H1 (cell line): ENCODE results near the gene TRABD2A. TPM values are rescaled to one million over a fixed set of nuclear protein-coding genes. Genes with fewer than 3 reads are reported as not detected.

Experiments
- CTCF ChIA-PET: fragments of 300-600 bp; sonication (Branson Sonifier 250); formaldehyde crosslinking; loops from one replicate; lab custom pipeline; 2021; ENCODE audit not compliant: partially characterized antibody; lab: Charles Lee
- POLR2A ChIA-PET: fragments of 300-600 bp; sonication (Branson Sonifier 250); formaldehyde crosslinking; loops from one replicate; lab custom pipeline; 2021; ENCODE audit warnings: inconsistent platforms; ENCODE audit not compliant: partially characterized antibody; lab: Charles Lee
- DNase-seq, 2 experiments: peaks; one replicate each; pipeline versions ENCODE4 v3.0.0 to v3.0.0-alpha.2; 2010 to 2022; ENCODE audit warnings: low spot score in 2 of 2, low read depth in 1 of 2, mixed read lengths in 1 of 2
- FAIRE-seq: peaks from 2 replicates; lab custom pipeline; 2011; peaks lifted over from hg19 to GRCh38; lab: Jason Lieb, UNC
- H2AFZ ChIP-seq: 2 replicates; pipeline ENCODE4 v1.8.1; 2012; ENCODE audit warnings: low read length, inconsistent platforms
- H2AK5ac ChIP-seq: 2 replicates; pipeline ENCODE4 v1.6.1; 2013; ENCODE audit warnings: low read depth, low read length
- H2BK120ac ChIP-seq: replicated peaks from 2 replicates; pipeline ENCODE3; 2013; ENCODE audit warnings: low read depth, low read length, inconsistent platforms
- H2BK12ac ChIP-seq: 2 replicates; pipeline ENCODE4 v1.6.1; 2013; ENCODE audit warnings: low read depth, low read length
- H2BK15ac ChIP-seq: 2 replicates; pipeline ENCODE4 v1.6.1; 2013; ENCODE audit warnings: low read length
- H2BK20ac ChIP-seq: 2 replicates; pipeline ENCODE4 v1.6.1; 2013; ENCODE audit warnings: low read length
- H2BK5ac ChIP-seq: 2 replicates; pipeline ENCODE4 v1.6.1; 2013; ENCODE audit warnings: low read depth, low read length
- H3K14ac ChIP-seq: 2 replicates; pipeline ENCODE4 v1.6.1; 2013; ENCODE audit warnings: inconsistent platforms; ENCODE audit not compliant: insufficient read length
- H3K18ac ChIP-seq: 2 replicates; pipeline ENCODE4 v1.6.1; 2013; ENCODE audit warnings: low read length; ENCODE audit errors: extremely low read depth
- H3K23ac ChIP-seq: 2 replicates; pipeline ENCODE4 v1.6.1; 2013; ENCODE audit warnings: inconsistent platforms; ENCODE audit not compliant: insufficient read length
- H3K23me2 ChIP-seq: 2 replicates; pipeline ENCODE4 v1.6.1; 2013; ENCODE audit warnings: low read depth, low read length
- H3K27ac ChIP-seq: 2 replicates; pipeline ENCODE4 v1.6.1; 2011; ENCODE audit warnings: low read depth, low read length, inconsistent platforms
- H3K27me3 ChIP-seq, 4 experiments: replicated peaks in 1 of 4; 1 replicate in 1 of 4; 2 replicates in 3 of 4; pipeline versions ENCODE4 v1.6.1 to v1.8.1; 2011 to 2013; ENCODE audit warnings: low read length in 3 of 4, mild to moderate bottlenecking in 3 of 4, inconsistent platforms in 2 of 4, mixed read lengths in 2 of 4, moderate library complexity in 1 of 4; ENCODE audit not compliant: control insufficient read depth in 3 of 4, insufficient read depth in 3 of 4; ENCODE audit errors: extremely low read depth in 1 of 4
- H3K36me3 ChIP-seq, 4 experiments: 2 replicates each; pipeline versions ENCODE4 v1.6.1 to v1.8.1; 2011 to 2013; ENCODE audit warnings: mild to moderate bottlenecking in 4 of 4, low read length in 3 of 4, moderate library complexity in 2 of 4, control low read depth in 1 of 4, inconsistent platforms in 1 of 4; ENCODE audit not compliant: insufficient read depth in 4 of 4, control insufficient read depth in 2 of 4
- H3K4ac ChIP-seq: replicated peaks from 2 replicates; pipeline ENCODE3; 2013; ENCODE audit warnings: low read length, low read depth, mixed read lengths, inconsistent platforms; ENCODE audit not compliant: insufficient read length
- H3K4me1 ChIP-seq, 4 experiments: replicated peaks in 1 of 4; 1 replicate in 1 of 4; 2 replicates in 3 of 4; pipeline versions ENCODE4 v1.6.1 to v1.8.1; 2011 to 2013; ENCODE audit warnings: low read length in 3 of 4, inconsistent platforms in 2 of 4, mixed read lengths in 1 of 4; ENCODE audit not compliant: insufficient read depth in 4 of 4, control insufficient read depth in 3 of 4
- H3K4me2 ChIP-seq, 2 experiments: 2 replicates each; pipeline versions ENCODE4 v1.6.1 to v1.8.1; 2011 to 2013; ENCODE audit warnings: low read depth in 2 of 2, low read length in 2 of 2, control low read depth in 1 of 2, inconsistent platforms in 1 of 2, mild to moderate bottlenecking in 1 of 2; ENCODE audit not compliant: insufficient read depth in 1 of 2
- H3K4me3 ChIP-seq, 4 experiments: fragments of 200-600, 300-600 bp in 1 of 4; sonication (generic), shearing (Covaris generic), sonication (Bioruptor Twin) in 1 of 4; 2 replicates each; pipeline versions ENCODE4 v1.5.1 to v1.8.1; 2011 to 2016; ENCODE audit warnings: low read length in 4 of 4, low read depth in 3 of 4, control low read depth in 2 of 4, inconsistent platforms in 2 of 4, mild to moderate bottlenecking in 2 of 4, mixed read lengths in 1 of 4, moderate library complexity in 1 of 4; ENCODE audit not compliant: insufficient read depth in 2 of 4; ENCODE audit errors: extremely low read depth in 1 of 4
- H3K56ac ChIP-seq: replicated peaks from 2 replicates; pipeline ENCODE3; 2013; ENCODE audit warnings: low read depth, mild to moderate bottlenecking, mixed read lengths, low read length, inconsistent platforms; ENCODE audit not compliant: insufficient read length
- H3K79me1 ChIP-seq: 2 replicates; pipeline ENCODE4 v1.6.1; 2013; ENCODE audit warnings: low read depth, low read length, control low read depth
- H3K79me2 ChIP-seq, 2 experiments: 2 replicates each; pipeline versions ENCODE4 v1.6.1 to v1.8.1; 2012 to 2013; ENCODE audit warnings: low read length in 2 of 2, mild to moderate bottlenecking in 2 of 2, inconsistent platforms in 1 of 2; ENCODE audit not compliant: insufficient read depth in 2 of 2, control insufficient read depth in 1 of 2
- H3K9ac ChIP-seq, 4 experiments: replicated peaks in 1 of 4; 1 replicate in 1 of 4; 2 replicates in 3 of 4; pipeline versions ENCODE4 v1.6.1 to v1.8.1; 2011 to 2013; ENCODE audit warnings: low read depth in 3 of 4, low read length in 3 of 4, control low read depth in 2 of 4, mild to moderate bottlenecking in 2 of 4, moderate library complexity in 2 of 4, inconsistent platforms in 1 of 4; ENCODE audit errors: extremely low read depth in 1 of 4
- H3K9me3 ChIP-seq, 2 experiments: 2 replicates each; pipeline versions ENCODE4 v1.6.1 to v1.8.1; 2012 to 2013; ENCODE audit warnings: mild to moderate bottlenecking in 2 of 2, moderate library complexity in 2 of 2, control low read depth in 1 of 2, inconsistent platforms in 1 of 2, low read depth in 1 of 2, low read length in 1 of 2, mixed read lengths in 1 of 2; ENCODE audit not compliant: insufficient read depth in 2 of 2
- H4K20me1 ChIP-seq, 2 experiments: replicated peaks in 1 of 2; 2 replicates each; pipeline versions ENCODE3 to v1.8.1; 2011 to 2013; ENCODE audit warnings: inconsistent platforms in 2 of 2, low read length in 2 of 2, mild to moderate bottlenecking in 1 of 2; ENCODE audit not compliant: insufficient read depth in 2 of 2, control insufficient read depth in 1 of 2
- H4K5ac ChIP-seq: 2 replicates; pipeline ENCODE4 v1.6.1; 2013; ENCODE audit warnings: low read length, low read depth, mixed read lengths, inconsistent platforms; ENCODE audit not compliant: insufficient read length
- H4K8ac ChIP-seq: 2 replicates; pipeline ENCODE4 v1.8.0; 2013; ENCODE audit warnings: mild to moderate bottlenecking, moderate library complexity, low read length, inconsistent platforms; ENCODE audit not compliant: insufficient read depth; ENCODE audit errors: extremely low read depth
- H4K91ac ChIP-seq: replicated peaks from 2 replicates; pipeline ENCODE3; 2013; ENCODE audit warnings: low read length, mixed read lengths, inconsistent platforms; ENCODE audit not compliant: insufficient read length
- BRCA1 ChIP-seq: IDR thresholded peaks from 2 replicates; pipeline ENCODE4 v1.6.1; 2012; ENCODE audit warnings: low read depth, low read length, improper control_type of control experiment
- POLR2A ChIP-seq, 2 experiments: IDR thresholded peaks; 1 replicate in 1 of 2; 2 replicates in 1 of 2; pipeline ENCODE4 v1.6.1; 2011; ENCODE audit warnings: low read depth in 2 of 2, low read length in 2 of 2, mild to moderate bottlenecking in 2 of 2; ENCODE audit errors: control extremely low read depth in 1 of 2
- SP2 ChIP-seq: IDR thresholded peaks from 2 replicates; pipeline ENCODE4 v1.6.1; 2012; ENCODE audit warnings: mild to moderate bottlenecking, low read length, inconsistent platforms
- polyA plus RNA-seq, 7 experiments: library from polyadenylated mRNA; depleted of rRNA in 3 of 7; stranded (reverse) in 5 of 7; unstranded in 2 of 7; fragments of >200 nt in 5 of 7; fragments of 200-250 nt in 2 of 7; gene quantifications; 1 replicate in 5 of 7; 2 replicates in 1 of 7; 4 replicates in 1 of 7; pipeline versions ENCODE4 v1.2.1 to v1.2.3, GENCODE V29; 2011 to 2013; ENCODE audit warnings: missing spikeins in 2 of 7, mixed read lengths in 2 of 7
- total RNA-seq: library from RNA; stranded (reverse); fragmentation: NEBNext Ultra II Directional; extraction: Animal tissue kit (Norgen Biotek cat#: 25700); gene quantifications from 2 replicates; pipeline ENCODE4 v1.2.1, GENCODE V29; 2021

TRABD2A gene
- total and polyA plus RNA-seq, 2 of the 8 experiments (the other 6 are each of a cell fraction or from before 2014, with no cell fraction given) = 17.3 to 18.6 TPM

- Histone ChIP-seq H2BK120ac (no peak overlapping the region), H3K27ac (no peak overlapping the region), H3K14ac (no peak overlapping the region), H3K4me1 (peaks cover 0 to 3% (median under 1%) of the 10 kb centered on the region in 4 experiments; a peak in 3 of 7 replicates), H3K9ac (no peak overlapping the region), H4K20me1 (no peaks in the 10 kb centered on the region), H2BK12ac (no peak overlapping the region), H3K9me3 (no peaks in the 10 kb centered on the region), H2BK15ac (no peak overlapping the region), H3K56ac (no peak overlapping the region), H3K79me1 (no peaks in the 10 kb centered on the region), H3K79me2 (no peaks in the 10 kb centered on the region), H3K36me3 (no peaks in the 10 kb centered on the region), H2AK5ac (no peak overlapping the region), H2BK5ac (no peak overlapping the region), H3K23ac (no peak overlapping the region), H2AFZ (no peak overlapping the region), H4K8ac (no peak overlapping the region), H3K4me3 (no peak overlapping the region), H4K91ac (no peak overlapping the region), H2BK20ac (no peak overlapping the region), H3K4me2 (no peak overlapping the region), H3K18ac (no peak overlapping the region), H3K27me3 (peaks cover 7 to 26% (median 23%) of the 10 kb centered on the region in 4 experiments), H4K5ac (no peak overlapping the region), H3K23me2 (peaks cover 18% of the 10 kb centered on the region), H3K4ac (no peak overlapping the region)
- FAIRE-seq (no peak), DNase-seq (no peak)
- POLR2A ChIA-PET = no interaction called here
- TF ChIP-seq SP2 (no peak), BRCA1 (no peak), POLR2A (IDR thresholded peaks at IDR 0.05; ENCODE audit: control extremely low read depth in 1 of 2, low read depth in 2 of 2, low read length in 2 of 2) (no peak)
- CTCF ChIA-PET = interaction anchor here (1.1 to 8.1 kb wide), 3 partner anchors 27 to 62 kb away, joined by 3 to 38 read pairs (median 6); no protein-coding TSS in a partner anchor
Observed at GRCh38 chr2:84884449-84884848, 3.6 kb upstream of the TRABD2A start.
